ENCODE results near the gene KRIT1. TPM values are rescaled to one million over a fixed set of nuclear protein-coding genes. Genes with fewer than 3 reads are reported as not detected.
A peak's percentile ranks its signal among the peaks of the same experiment; 100 is the strongest.
"Not testable (repeated sequence)": the region's sequence is repeated elsewhere in the genome, so short reads cannot be mapped to it uniquely, and the experiment has no call there.

Gene KRIT1
- total RNA-seq, 2 experiments from 2014 or later: 37.7 to 45.5 TPM

DNA sequence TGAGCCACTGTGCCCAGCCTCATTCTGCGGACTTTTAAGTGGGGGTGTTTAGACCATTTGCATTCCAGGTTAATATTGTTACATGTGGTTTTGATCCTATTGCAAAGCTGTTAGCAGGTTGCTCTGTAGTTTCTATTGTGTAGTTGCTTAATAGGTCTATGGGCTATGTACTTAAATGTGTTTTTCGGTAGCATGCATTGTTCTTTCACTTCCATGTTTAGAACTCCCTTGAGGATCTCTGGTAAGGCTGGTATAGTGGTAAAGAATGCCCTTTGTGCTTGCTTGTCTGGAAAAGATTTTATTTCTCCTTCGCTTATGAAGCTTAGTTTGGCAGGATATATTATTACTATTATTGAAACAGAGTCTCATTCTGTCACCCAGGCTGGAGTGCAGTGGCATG lies 53.4 kb downstream of the KRIT1 start:
- DNase-seq (no peak), ATAC-seq (no peak)
- Mint-ChIP-seq H3K27me3 (no peaks in the 10 kb centered on the region), H3K36me3 (ENCODE audit: low read depth) (peaks cover 31% of the 10 kb centered on the region), H3K4me1 (no peaks in the 10 kb centered on the region), H3K9me3 (ENCODE audit: low read depth) (peaks cover 20% of the 10 kb centered on the region), H3K4me3 (no peak overlapping the region), H3K27ac (no peak overlapping the region)
- ChIA-PET POLR2A (interaction anchor here (0.7 kb wide), 1 partner anchor 252 kb away, joined by 3 read pairs; no protein-coding TSS in a partner anchor), CTCF (interaction anchor here (1.5 kb wide), 1 partner anchor 13 kb away, joined by 6 read pairs; no protein-coding TSS in a partner anchor)
- intact Hi-C loops (cut with DNase I, micrococcal nuclease): no loop called here

DNA sequence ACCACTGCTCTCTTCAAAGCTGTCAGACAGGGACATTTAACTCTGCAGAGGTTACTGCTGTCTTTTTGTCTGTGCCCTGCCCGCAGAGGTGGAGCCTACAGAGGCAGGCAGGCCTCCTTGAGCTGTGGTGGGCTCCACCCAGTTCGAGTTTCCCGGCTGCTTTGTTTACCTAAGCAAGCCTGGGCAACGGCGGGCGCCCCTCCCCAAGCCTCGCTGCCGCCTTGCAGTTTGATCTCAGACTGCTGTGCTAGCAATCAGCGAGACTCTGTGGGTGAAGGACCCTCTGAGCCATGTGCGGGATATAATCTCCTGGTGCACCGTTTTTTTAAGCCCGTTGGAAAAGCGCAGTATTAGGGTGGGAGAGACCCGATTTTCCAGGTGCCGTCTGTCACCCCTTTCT lies 56.5 kb downstream of the KRIT1 start:
- ATAC-seq; DNase-seq; H3K4me3 Mint-ChIP-seq; POLR2A ChIA-PET; H3K27ac Mint-ChIP-seq; intact Hi-C loops (cut with DNase I, micrococcal nuclease); H3K4me1 Mint-ChIP-seq; H3K27me3 Mint-ChIP-seq; CTCF ChIA-PET: not testable (repeated sequence)
- peaks cover 24% of the 10 kb centered on the region for H3K9me3 Mint-ChIP-seq (ENCODE audit: low read depth)
- H3K36me3 Mint-ChIP-seq (ENCODE audit: low read depth): peaks cover 14% of the 10 kb centered on the region

DNA sequence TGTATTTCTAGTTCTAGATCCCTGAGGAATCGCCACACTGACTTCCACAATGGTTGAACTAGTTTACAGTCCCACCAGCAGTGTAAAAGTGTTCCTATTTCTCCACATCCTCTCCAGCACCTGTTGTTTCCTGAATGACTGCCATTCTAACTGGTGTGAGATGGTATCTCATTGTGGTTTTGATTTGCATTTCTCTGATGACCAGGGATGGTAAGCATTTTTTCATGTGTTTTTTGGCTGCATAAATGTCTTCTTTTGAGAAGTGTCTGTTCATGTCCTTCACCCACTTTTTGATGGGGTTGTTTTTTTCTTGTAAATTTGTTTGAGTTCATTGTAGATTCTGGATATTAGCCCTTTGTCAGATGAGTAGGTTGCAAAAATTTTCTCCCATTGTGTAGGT lies 61.4 kb downstream of the KRIT1 start:
- H3K27me3 Mint-ChIP-seq; H3K36me3 Mint-ChIP-seq (ENCODE audit: low read depth); H3K4me1 Mint-ChIP-seq; intact Hi-C loops (cut with DNase I, micrococcal nuclease); POLR2A ChIA-PET; H3K4me3 Mint-ChIP-seq; H3K27ac Mint-ChIP-seq; DNase-seq; ATAC-seq; CTCF ChIA-PET: not testable (repeated sequence)
- peaks cover 13% of the 10 kb centered on the region for H3K9me3 Mint-ChIP-seq (ENCODE audit: low read depth)

DNA sequence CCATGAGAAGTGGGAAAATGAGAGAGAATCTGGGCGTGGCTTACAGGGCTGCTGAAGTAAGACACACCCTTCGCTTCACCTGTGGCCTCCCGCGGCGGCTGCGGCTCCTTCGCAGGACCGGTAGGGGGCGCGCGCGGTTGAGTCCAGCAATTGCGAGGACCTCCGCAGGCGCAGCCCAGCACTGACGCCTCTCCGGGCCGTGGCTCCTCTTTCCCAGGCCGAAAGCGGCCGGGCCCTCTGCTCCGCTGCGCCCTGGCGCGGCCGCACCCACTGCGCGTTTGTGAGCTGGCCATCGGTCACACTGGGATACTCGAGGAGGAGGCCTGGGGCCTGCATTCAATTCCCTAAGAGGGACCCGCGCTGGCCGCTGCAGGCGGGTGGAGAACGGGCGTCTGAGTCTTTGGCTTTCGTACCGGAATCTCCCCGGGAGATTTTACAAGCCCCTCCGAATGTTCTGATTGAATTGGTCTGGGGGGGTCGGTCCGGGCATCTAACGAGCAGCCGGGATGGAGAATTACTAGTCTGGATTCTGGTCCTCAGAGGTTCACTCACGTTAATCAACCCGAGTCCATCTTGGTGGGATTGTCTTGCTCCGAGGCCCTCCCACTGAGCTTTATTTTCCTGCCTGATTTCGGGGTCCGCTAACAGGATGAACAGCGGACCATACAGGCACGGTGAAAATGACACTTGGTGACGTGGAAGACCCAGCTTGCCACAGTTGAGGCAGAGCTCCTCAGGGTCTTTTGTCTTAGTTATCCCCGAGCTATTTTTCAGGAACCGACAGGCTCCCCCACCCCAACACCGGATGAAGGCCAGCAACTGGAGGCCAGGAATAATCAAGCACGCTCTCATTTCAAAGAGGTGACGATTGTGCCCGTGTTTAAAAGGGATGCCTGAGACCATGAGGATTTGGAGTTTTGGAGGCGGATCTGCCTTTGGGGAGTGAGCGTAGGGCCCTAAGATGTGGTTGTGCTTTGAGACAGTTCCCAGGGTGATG lies 66.5 kb downstream of the KRIT1 start, which contains the start of gene LRRD1:
Gene LRRD1 (minus strand): TSS at position 215 of the 997 bp plus-strand sequence. CDS start 13,940 bp downstream, outside the sequence.
- Mint-ChIP-seq H3K4me3 (peak within 1 kb of the TSS; percentile 72), H3K27me3 (peaks cover 5% of the 10 kb centered on the region), H3K27ac (peak within 1 kb of the TSS; percentile 47), H3K4me1 (peaks cover 7% of the 10 kb centered on the region), H3K36me3 (ENCODE audit: low read depth) (no peaks in the 10 kb centered on the region), H3K9me3 (ENCODE audit: low read depth) (peaks cover 2% of the 10 kb centered on the region)
- DNase-seq (peak; percentile 95), ATAC-seq (peak; percentile 100)
- CTCF ChIA-PET: interaction anchor here (0.6 to 2.6 kb wide), 13 partner anchors 14 to 411 kb away, joined by 3 to 10 read pairs (median 4); partner anchors contain the start of genes AKAP9, CYP51A1 and GATAD1
- POLR2A ChIA-PET: no interaction called here
- intact Hi-C loops (cut with DNase I, micrococcal nuclease): loop anchor here (1.0 to 5.0 kb wide), 4 partner anchors 45 to 283 kb away; partner anchors contain the start of genes GATAD1 (in 2 of the 2), ANKIB1 (in 1 of the 2), CYP51A1 (in 1 of the 2) and KRIT1 (in 1 of the 2)

DNA sequence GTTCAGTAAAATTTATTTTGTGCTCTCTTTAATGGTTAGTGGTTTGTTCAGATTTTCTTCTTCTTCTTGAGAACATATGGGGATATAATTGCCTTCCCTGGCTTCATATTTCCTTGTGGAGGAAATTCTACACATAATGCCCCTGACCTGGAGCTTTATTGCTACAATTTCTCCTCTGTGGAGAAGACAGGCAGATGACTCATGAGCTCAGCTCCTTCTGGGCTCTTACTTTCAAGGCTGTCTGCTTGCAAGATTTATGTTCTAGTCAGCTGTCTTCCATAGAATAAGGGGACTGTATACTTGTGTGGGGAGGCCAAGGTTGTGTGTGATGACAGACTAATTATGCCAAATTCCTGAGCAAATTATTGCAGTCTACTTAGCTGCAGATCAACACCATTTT lies 68.4 kb downstream of the KRIT1 start:
- CTCF ChIA-PET: interaction anchor here (0.7 to 1.6 kb wide), 2 partner anchors 15 to 871 kb away, joined by 3 to 6 read pairs; no protein-coding TSS in a partner anchor
- Mint-ChIP-seq H3K4me1 (peaks cover 7% of the 10 kb centered on the region), H3K27ac (no peak overlapping the region), H3K9me3 (ENCODE audit: low read depth) (no peaks in the 10 kb centered on the region), H3K27me3 (peaks cover 6% of the 10 kb centered on the region), H3K36me3 (ENCODE audit: low read depth) (no peaks in the 10 kb centered on the region), H3K4me3 (no peak overlapping the region)
- ATAC-seq: no peak
- intact Hi-C loops (cut with DNase I, micrococcal nuclease): loop anchor here in 1 of 2 experiments (5.0 kb wide), 1 partner anchor 285 kb away; no protein-coding TSS in a partner anchor
- POLR2A ChIA-PET: no interaction called here
- DNase-seq: no peak

DNA sequence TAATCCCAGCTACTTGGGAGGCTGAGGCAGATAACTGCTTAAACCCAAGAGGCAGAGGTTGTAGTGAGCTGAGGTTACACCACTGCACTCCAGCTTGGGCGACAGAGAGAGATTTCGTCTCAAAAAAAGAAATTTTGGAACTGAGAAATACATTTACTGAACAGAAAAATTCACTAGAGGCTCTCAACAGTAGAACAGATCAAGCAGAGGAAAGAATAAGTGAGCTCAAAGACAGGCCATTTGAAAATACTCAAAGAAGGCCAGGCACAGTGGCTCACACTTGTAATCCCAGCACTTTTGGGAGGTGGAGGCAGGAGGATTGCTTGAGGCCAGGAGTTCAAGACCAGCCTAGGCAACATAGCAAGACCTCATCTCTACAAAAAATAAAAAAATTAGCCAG lies 76.2 kb downstream of the KRIT1 start:
- H3K27ac Mint-ChIP-seq; intact Hi-C loops (cut with DNase I, micrococcal nuclease); CTCF ChIA-PET; H3K4me1 Mint-ChIP-seq; H3K36me3 Mint-ChIP-seq (ENCODE audit: low read depth); H3K4me3 Mint-ChIP-seq; ATAC-seq; H3K9me3 Mint-ChIP-seq (ENCODE audit: low read depth); POLR2A ChIA-PET; H3K27me3 Mint-ChIP-seq; DNase-seq: not testable (repeated sequence)

DNA sequence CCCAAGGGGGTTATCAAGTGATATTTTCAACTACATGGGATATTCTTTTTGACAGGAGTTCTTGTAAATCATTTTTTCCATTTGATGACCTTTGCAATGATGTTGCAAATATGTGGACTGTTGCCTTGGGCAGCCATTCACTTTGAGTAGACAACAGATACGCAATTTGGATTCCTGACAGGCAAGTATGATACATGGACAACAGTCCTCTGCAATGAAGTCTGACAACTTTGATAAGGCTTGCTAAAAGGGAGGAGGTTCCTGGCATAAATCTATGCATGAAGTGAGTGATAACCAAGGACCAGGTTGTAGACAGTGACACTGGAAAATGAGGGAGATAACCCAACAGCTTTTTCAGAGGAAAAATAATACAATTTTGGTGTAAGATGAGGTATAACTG lies 84.4 kb downstream of the KRIT1 start:
- H3K36me3 Mint-ChIP-seq (ENCODE audit: low read depth): no peaks in the 10 kb centered on the region
- no peak for ATAC-seq
- intact Hi-C loops (cut with DNase I, micrococcal nuclease): no loop called here

DNA sequence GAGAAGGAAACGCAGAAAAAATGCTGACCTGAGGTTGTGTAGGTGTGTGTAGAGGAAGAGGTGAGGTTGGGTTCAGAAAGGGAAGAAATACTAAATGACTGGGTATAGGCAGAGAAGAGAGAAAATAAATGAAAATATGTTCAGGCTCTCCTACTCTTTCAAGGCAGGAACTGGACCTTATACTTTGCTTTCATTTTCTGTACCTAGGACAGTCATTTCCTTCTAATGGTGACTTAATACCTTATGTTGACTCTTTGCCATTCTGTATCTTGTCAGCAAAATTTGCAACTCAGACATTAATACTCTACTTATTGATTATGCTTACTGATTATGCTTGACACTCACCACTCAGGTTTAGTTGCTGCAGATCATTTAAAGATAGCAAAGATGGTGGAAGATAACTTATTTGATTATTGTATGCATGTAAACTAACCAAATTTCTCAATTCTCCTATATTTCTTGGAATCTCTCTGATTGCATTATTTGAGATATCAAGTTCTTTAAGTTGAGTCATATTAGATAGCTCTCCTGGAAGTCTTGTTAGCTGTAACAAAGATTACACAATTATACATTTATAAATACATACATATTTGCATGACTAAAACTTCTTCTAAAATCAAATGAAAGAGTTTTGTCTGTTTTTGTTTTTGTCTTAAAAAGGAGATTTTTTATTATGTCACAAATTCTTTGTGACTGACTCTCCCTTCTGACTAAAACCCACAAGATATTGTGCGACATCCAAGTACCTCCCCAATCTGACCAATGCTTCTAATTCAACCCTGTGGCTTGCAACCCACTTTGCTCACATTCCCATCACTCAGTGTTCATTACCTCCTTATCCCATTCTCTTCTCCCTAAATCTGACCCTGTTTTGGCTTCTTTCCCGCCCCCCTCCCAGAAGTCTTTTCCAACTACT lies 86.8 kb downstream of the KRIT1 start:
- CTCF ChIA-PET: interaction anchor here (0.9 kb wide), 1 partner anchor 51 kb away, joined by 3 read pairs; no protein-coding TSS in a partner anchor
- H3K27me3 Mint-ChIP-seq: peaks cover 9% of the 10 kb centered on the region
- intact Hi-C loops (cut with DNase I, micrococcal nuclease): no loop called here

More for the DNA sequence above, 84.4 kb downstream of the KRIT1 start:
- no peak for DNase-seq
- Mint-ChIP-seq H3K4me3 (no peak overlapping the region), H3K4me1 (no peaks in the 10 kb centered on the region), H3K27ac (no peak overlapping the region), H3K9me3 (ENCODE audit: low read depth) (no peaks in the 10 kb centered on the region), H3K27me3 (peaks cover 9% of the 10 kb centered on the region)
- CTCF ChIA-PET: interaction anchor here (1.9 kb wide), 1 partner anchor 16 kb away, joined by 6 read pairs; no protein-coding TSS in a partner anchor
- POLR2A ChIA-PET: no interaction called here

DNA sequence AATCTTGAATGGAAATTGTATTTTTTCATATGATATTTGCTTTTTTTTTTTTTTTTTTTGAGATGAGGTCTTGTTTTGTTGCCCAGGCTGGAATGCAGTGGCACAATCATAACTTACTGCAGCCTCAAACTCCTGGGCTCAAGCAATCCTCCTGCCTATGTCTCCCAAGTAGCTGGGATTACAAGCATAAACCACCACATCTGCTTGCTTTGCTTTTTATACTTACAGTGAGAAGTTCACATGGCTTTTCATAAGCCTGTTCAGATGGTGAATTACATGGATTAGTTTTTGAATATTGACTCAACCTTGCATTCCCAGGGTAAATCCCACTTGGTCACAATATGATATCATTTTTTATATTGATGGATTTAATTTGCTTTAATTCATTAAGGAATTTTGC lies 88.7 kb downstream of the KRIT1 start:
- no peak for ATAC-seq
- ChIA-PET POLR2A (no interaction called here), CTCF (interaction anchor here (0.7 kb wide), 1 partner anchor 290 kb away, joined by 3 read pairs; the partner anchor contains the start of gene GATAD1)
- no peaks in the 10 kb centered on the region for H3K36me3 Mint-ChIP-seq (ENCODE audit: low read depth)
- no peak for DNase-seq
- H3K4me3 Mint-ChIP-seq: no peak overlapping the region
- no peaks in the 10 kb centered on the region for H3K4me1 Mint-ChIP-seq
- no peak overlapping the region for H3K27ac Mint-ChIP-seq
- H3K27me3 Mint-ChIP-seq: peaks cover 6% of the 10 kb centered on the region
- H3K9me3 Mint-ChIP-seq (ENCODE audit: low read depth): no peaks in the 10 kb centered on the region
- intact Hi-C loops (cut with DNase I, micrococcal nuclease): no loop called here

More for the DNA sequence above, 86.8 kb downstream of the KRIT1 start:
- no peaks in the 10 kb centered on the region for H3K36me3 Mint-ChIP-seq (ENCODE audit: low read depth)
- H3K9me3 Mint-ChIP-seq (ENCODE audit: low read depth): no peaks in the 10 kb centered on the region
- H3K27ac Mint-ChIP-seq: no peak overlapping the region
- no peak for DNase-seq
- H3K4me3 Mint-ChIP-seq: no peak overlapping the region
- no peak for ATAC-seq
- H3K4me1 Mint-ChIP-seq: no peaks in the 10 kb centered on the region
- POLR2A ChIA-PET: no interaction called here

DNA sequence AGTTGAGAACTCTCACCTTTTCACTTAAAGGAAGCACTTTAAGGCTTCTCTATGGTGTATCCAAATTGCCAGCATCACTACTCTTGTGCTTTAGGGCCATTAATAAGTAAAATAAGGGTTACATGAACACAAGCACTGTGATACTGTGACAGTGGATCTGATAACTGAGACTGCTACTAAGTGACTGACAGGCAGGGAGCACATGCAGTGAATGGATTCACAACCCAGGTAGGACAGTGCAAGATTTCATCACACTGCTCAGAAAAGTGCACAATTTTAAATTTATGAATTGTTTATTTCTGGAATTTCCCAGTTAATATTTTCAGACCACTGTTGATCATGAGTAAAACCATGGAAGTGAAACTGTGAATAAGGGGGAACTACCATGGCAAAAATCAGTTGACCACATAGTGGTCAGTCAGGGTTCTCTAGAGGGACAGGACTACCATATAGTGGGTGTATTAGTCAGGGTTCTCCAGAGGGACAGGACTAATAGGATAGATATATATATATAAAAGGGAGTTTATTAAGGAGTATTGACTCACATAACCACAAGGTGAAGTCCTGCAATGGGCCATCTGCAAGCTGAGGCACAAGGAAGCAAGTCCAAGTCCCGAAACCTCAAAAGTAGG lies 90.5 kb downstream of the KRIT1 start:
- H3K4me1 Mint-ChIP-seq: no peaks in the 10 kb centered on the region
- peaks cover 2% of the 10 kb centered on the region for H3K27me3 Mint-ChIP-seq
- no peak overlapping the region for H3K27ac Mint-ChIP-seq
- POLR2A ChIA-PET: no interaction called here
- DNase-seq (no peak), ATAC-seq (no peak)
- no peaks in the 10 kb centered on the region for H3K9me3 Mint-ChIP-seq (ENCODE audit: low read depth)
- no peak overlapping the region for H3K4me3 Mint-ChIP-seq
- H3K36me3 Mint-ChIP-seq (ENCODE audit: low read depth): no peaks in the 10 kb centered on the region
- CTCF ChIA-PET: interaction anchor here (0.5 kb wide), 1 partner anchor 361 kb away, joined by 3 read pairs; no protein-coding TSS in a partner anchor
- intact Hi-C loops (cut with DNase I, micrococcal nuclease): no loop called here
